IMR-90 (cell line): ENCODE measurements around the gene CHMP4B. TPM values are rescaled to one million over a fixed set of nuclear protein-coding genes. Genes with fewer than 3 reads are reported as not detected.

ENCODE experiments used
- ATAC-seq: fragments of 200-7000 bp; cut with Tn5 transposase; 2 replicates; pipeline ENCODE4 v1.9.1; 2020; ENCODE audit warnings: low read depth, mild to moderate bottlenecking, moderate library complexity
- BruUV-seq: library from RNA; stranded (reverse); fragments of 400-500 nt; replicated peaks from 2 replicates; lab custom pipeline; 2021; lab: Mats Ljungman, UMichigan
- CTCF ChIA-PET: fragments of 300-600 bp; formaldehyde crosslinking; extraction: SDS; loops from one replicate; lab custom pipeline; 2021; ENCODE audit warnings: antibody characterized with exemption; lab: Yijun Ruan, JAX
- POLR2A ChIA-PET: fragments of 300-600 bp; sonication (Branson Sonifier 250); formaldehyde crosslinking; loops from one replicate; lab custom pipeline; 2022; ENCODE audit warnings: antibody characterized with exemption; ENCODE audit not compliant: unreplicated experiment; lab: Charles Lee
- DNase-seq: peaks from one replicate; pipeline ENCODE4 v3.0.0; 2013
- H2AFZ ChIP-seq: replicated peaks from 2 replicates; pipeline ENCODE3; 2013; ENCODE audit warnings: low read length, mild to moderate bottlenecking; ENCODE audit not compliant: poor library complexity
- H2AK5ac ChIP-seq: 2 replicates; pipeline ENCODE4 v1.6.1; 2013; ENCODE audit warnings: low read depth, low read length, inconsistent platforms
- H2AK9ac ChIP-seq: replicated peaks from 2 replicates; pipeline ENCODE3; 2013; ENCODE audit warnings: mild to moderate bottlenecking, low read depth, low read length, moderate library complexity; ENCODE audit not compliant: poor library complexity
- H2BK120ac ChIP-seq: 2 replicates; pipeline ENCODE4 v1.6.1; 2013; ENCODE audit warnings: low read depth, low read length, inconsistent platforms
- H2BK15ac ChIP-seq: 3 replicates; pipeline ENCODE4 v1.6.1; 2013; ENCODE audit warnings: low read depth, low read length, inconsistent platforms
- H2BK20ac ChIP-seq: 2 replicates; pipeline ENCODE4 v1.6.1; 2013; ENCODE audit warnings: low read depth, mild to moderate bottlenecking, inconsistent platforms, low read length, moderate library complexity
- H2BK5ac ChIP-seq: 2 replicates; pipeline ENCODE4 v1.6.1; 2013; ENCODE audit warnings: mild to moderate bottlenecking, low read depth, low read length, inconsistent platforms; ENCODE audit not compliant: poor library complexity, severe bottlenecking
- H3K14ac ChIP-seq: replicated peaks from 2 replicates; pipeline ENCODE4 v1.6.1; 2013; ENCODE audit warnings: low read depth, low read length, inconsistent platforms
- H3K18ac ChIP-seq: 2 replicates; pipeline ENCODE4 v1.6.1; 2013; ENCODE audit warnings: low read depth, low read length, control low read depth
- H3K23ac ChIP-seq: 2 replicates; pipeline ENCODE4 v1.6.1; 2013; ENCODE audit warnings: low read depth, low read length, inconsistent platforms
- H3K27ac ChIP-seq: 2 replicates; pipeline ENCODE4 v1.5.1; 2013; ENCODE audit warnings: mild to moderate bottlenecking, control low read depth, low read length; ENCODE audit not compliant: insufficient read depth
- H3K27me3 ChIP-seq: 2 replicates; pipeline ENCODE4 v1.6.1; 2013; ENCODE audit warnings: low read length; ENCODE audit not compliant: control insufficient read depth, insufficient read depth
- H3K36me3 ChIP-seq: 2 replicates; pipeline ENCODE4 v1.6.1; 2013; ENCODE audit warnings: low read length, mixed read lengths; ENCODE audit not compliant: control insufficient read depth, insufficient read depth
- H3K4ac ChIP-seq: 2 replicates; pipeline ENCODE4 v1.6.1; 2013; ENCODE audit warnings: low read depth, low read length, inconsistent platforms
- H3K4me1 ChIP-seq: 2 replicates; pipeline ENCODE4 v1.6.1; 2013; ENCODE audit warnings: low read length, mixed read lengths; ENCODE audit not compliant: control insufficient read depth, insufficient read depth
- H3K4me2 ChIP-seq: 2 replicates; pipeline ENCODE4 v1.6.1; 2013; ENCODE audit warnings: low read depth, mild to moderate bottlenecking, control low read depth, low read length, moderate library complexity
- H3K4me3 ChIP-seq: 2 replicates; pipeline ENCODE4 v1.5.1; 2013; ENCODE audit warnings: low read depth, mild to moderate bottlenecking, control low read depth, low read length, moderate library complexity; ENCODE audit not compliant: insufficient read depth
- H3K56ac ChIP-seq: 2 replicates; pipeline ENCODE4 v1.6.1; 2013; ENCODE audit warnings: low read length, inconsistent platforms; ENCODE audit not compliant: insufficient read depth; ENCODE audit errors: extremely low read depth
- H3K79me1 ChIP-seq, 2 experiments: 2 replicates each; pipeline ENCODE4 v1.6.1; 2013; ENCODE audit warnings: low read length in 2 of 2, inconsistent platforms in 1 of 2, low read depth in 1 of 2
- H3K9ac ChIP-seq: 2 replicates; pipeline ENCODE4 v1.6.1; 2013; ENCODE audit warnings: low read depth, low read length, control low read depth
- H3K9me1 ChIP-seq: 2 replicates; pipeline ENCODE4 v1.6.1; 2013; ENCODE audit warnings: low read length, inconsistent platforms; ENCODE audit not compliant: insufficient read depth
- H3K9me3 ChIP-seq: 2 replicates; pipeline ENCODE4 v1.6.1; 2013; ENCODE audit warnings: low read length; ENCODE audit not compliant: control insufficient read depth, insufficient read depth
- H4K20me1 ChIP-seq: 2 replicates; pipeline ENCODE4 v1.6.1; 2013; ENCODE audit warnings: low read length, inconsistent platforms; ENCODE audit not compliant: insufficient read depth
- H4K5ac ChIP-seq: 2 replicates; pipeline ENCODE4 v1.6.1; 2013; ENCODE audit warnings: mild to moderate bottlenecking, low read depth, low read length, control low read depth
- H4K8ac ChIP-seq, 2 experiments: 2 replicates each; pipeline ENCODE4 v1.6.1; 2013; ENCODE audit warnings: low read depth in 2 of 2, low read length in 2 of 2, control low read depth in 1 of 2, inconsistent platforms in 1 of 2
- H4K91ac ChIP-seq: 2 replicates; pipeline ENCODE4 v1.6.1; 2013; ENCODE audit warnings: low read depth, low read length, inconsistent platforms; ENCODE audit not compliant: insufficient read depth
- BHLHE40 ChIP-seq: fragments of 150-350 bp; IDR thresholded peaks from 2 replicates; pipeline ENCODE4 v1.6.1; 2016; ENCODE audit warnings: mild to moderate bottlenecking, low read depth, low read length
- CEBPB ChIP-seq: IDR thresholded peaks from 2 replicates; pipeline ENCODE4 v1.6.1; 2012; ENCODE audit warnings: low read depth, low read length, improper control_type of control experiment
- ELK1 ChIP-seq: fragments of 150-350 bp; IDR thresholded peaks from 2 replicates; pipeline ENCODE4 v1.6.1; 2016; ENCODE audit warnings: low read depth, mild to moderate bottlenecking, low read length, moderate library complexity, borderline replicate concordance
- FOS ChIP-seq: fragments of 150-350 bp; IDR thresholded peaks from 2 replicates; pipeline ENCODE4 v1.6.1; 2016; ENCODE audit warnings: low read depth, low read length
- MAFK ChIP-seq: IDR thresholded peaks from 2 replicates; pipeline ENCODE4 v1.6.1; 2012; ENCODE audit warnings: low read depth, low read length, improper control_type of control experiment
- MXI1 ChIP-seq: IDR thresholded peaks from 2 replicates; pipeline ENCODE4 v1.6.1; 2012; ENCODE audit warnings: low read depth, mild to moderate bottlenecking, low read length, moderate library complexity, borderline replicate concordance
- POLR2A ChIP-seq: IDR thresholded peaks from 2 replicates; pipeline ENCODE4 v1.6.1; 2012; ENCODE audit warnings: mild to moderate bottlenecking, low read depth, low read length
- RCOR1 ChIP-seq: IDR thresholded peaks from 2 replicates; pipeline ENCODE4 v1.6.1; 2012; ENCODE audit warnings: mild to moderate bottlenecking, low read length, improper control_type of control experiment; ENCODE audit not compliant: insufficient replicate concordance
- RFX5 ChIP-seq: IDR thresholded peaks from 2 replicates; pipeline ENCODE4 v1.8.0; 2012; ENCODE audit warnings: low read depth, mild to moderate bottlenecking, low read length, moderate library complexity
- SMC3 ChIP-seq: fragments of 150-350 bp; IDR thresholded peaks from 2 replicates; pipeline ENCODE4 v1.6.1; 2016; ENCODE audit warnings: low read depth, mild to moderate bottlenecking, antibody characterized with exemption, low read length, moderate library complexity
- WGBS, 2 experiments: methylation state at CpG; one replicate each; pipeline versions ENCODE4 v1.1.5 to v1.1.7; 2013; ENCODE audit warnings: missing lambda C conversion rate in 2 of 2; ENCODE audit not compliant: insufficient read length in 1 of 2; ENCODE audit errors: extremely low coverage in 2 of 2; 5-methylcytosine and 5-hydroxymethylcytosine counted together
- dilution Hi-C: fragments of 300-500 bp; cut with HindIII; formaldehyde crosslinking; loops from one replicate; pipeline ENCODE4 v1.14.3; 2018; ENCODE audit warnings: low sequenced_read_pairs; ENCODE audit not compliant: unreplicated experiment
- in situ Hi-C: fragments of 300-500 bp; cut with MboI; formaldehyde crosslinking; loops from 3 replicates; pipeline ENCODE4 v1.14.3; 2019; ENCODE audit warnings: low sequenced_read_pairs, inconsistent platforms, mixed read lengths
- intact Hi-C: fragments of 100-400 bp; cut with micrococcal nuclease; formaldehyde crosslinking; loops from 2 replicates; pipeline ENCODE4 v1.10.0; 2022
- polyA plus RNA-seq, 3 experiments: library from polyadenylated mRNA; depleted of rRNA; stranded (reverse); fragments of >200 nt; gene quantifications; 2 replicates each; pipeline ENCODE4 v1.2.3, GENCODE V29; 2012; ENCODE audit warnings: low replicate concordance in 1 of 3
- total RNA-seq: library from RNA; depleted of rRNA; stranded (reverse); fragments of >200 nt; gene quantifications from 2 replicates; pipeline ENCODE4 v1.2.3, GENCODE V29; 2012
- TF ChIP-seq, protein P1 (sequence below): fragments of 150-350 bp; IDR thresholded peaks from 2 replicates; pipeline ENCODE4 v1.6.1; 2017; ENCODE audit warnings: mild to moderate bottlenecking, antibody characterized with exemption, low read length, low read depth

The CHMP4B gene
- total and polyA plus RNA-seq, 2 of the 4 experiments (the other 2 are of a cell fraction), result 30.3 to 94.8 TPM

DNA sequence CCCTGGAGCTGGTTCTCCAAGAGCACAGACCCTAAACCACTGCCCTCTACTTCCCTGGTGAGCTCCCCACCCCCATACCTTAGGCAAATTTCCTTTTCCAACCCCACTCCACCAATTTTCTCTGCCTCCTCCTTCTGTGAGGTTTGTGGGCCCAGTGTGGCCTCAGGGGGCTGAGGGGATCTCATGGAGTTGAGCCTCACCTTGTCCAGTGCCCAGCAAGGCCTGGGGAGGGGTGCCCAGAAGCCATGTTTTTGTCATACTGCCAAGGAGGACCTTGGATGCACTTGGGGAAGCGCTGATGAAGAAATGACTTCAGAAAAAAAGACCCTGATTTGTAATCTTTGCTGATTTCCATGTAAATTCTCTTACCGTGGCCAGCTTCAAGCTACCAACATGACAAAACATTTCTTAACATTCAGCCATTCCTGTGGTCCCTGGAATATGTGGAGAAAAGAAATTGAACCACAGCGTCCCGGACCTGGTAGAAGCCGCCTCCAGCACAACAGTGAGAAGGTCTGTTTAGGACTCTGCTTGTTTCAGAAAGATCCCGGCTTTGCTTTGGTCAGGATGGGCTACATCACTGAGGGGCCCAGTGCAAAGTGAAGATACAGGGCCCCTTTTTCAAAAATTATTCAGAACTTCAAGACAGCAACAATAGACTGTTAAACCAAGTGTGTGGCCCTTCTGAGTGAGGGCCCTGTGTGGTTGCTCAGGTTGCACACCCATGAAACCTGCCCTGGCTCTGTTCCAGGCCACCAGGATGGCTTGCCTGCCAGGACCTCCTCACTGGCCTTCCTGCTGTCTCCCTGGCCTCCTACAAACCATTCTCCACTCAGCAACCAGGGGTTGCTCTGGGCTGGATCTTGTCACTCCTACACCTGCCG lies 52.5 kb downstream of the CHMP4B start:
- no peak overlapping the region for H2BK5ac ChIP-seq
- WGBS, 2 experiments, result 100% methylated on average over 1 of the region's 7 CpGs; no CpG with 5 or more reads in 1 of the 2 experiments
- H3K4me1 ChIP-seq, result peaks cover 7% of the 10 kb centered on the region; the same call in 1 of the 2 replicates
- peak overlapping the region; percentile 90 for H2AFZ ChIP-seq
- H3K14ac ChIP-seq, result no peak overlapping the region
- H4K8ac ChIP-seq, result peak overlapping the region in 1 of 2 experiments; percentile 61; a peak in 1 of 4 replicates
- ATAC-seq (no peak), DNase-seq (no peak)
- no peaks in the 10 kb centered on the region; the same call in none of the 2 replicates for H4K20me1 ChIP-seq
- H3K27me3 ChIP-seq, result no peaks in the 10 kb centered on the region
- peak overlapping the region; percentile 20; the same call in 1 of the 2 replicates for H2AK5ac ChIP-seq
- H3K4ac ChIP-seq, result peak overlapping the region; percentile 9; the same call in 1 of the 2 replicates
- peak overlapping the region; percentile 85 for H2AK9ac ChIP-seq
- TF ChIP-seq MXI1 (no peak), CEBPB (no peak), ELK1 (no peak), POLR2A (no peak), SMC3 (no peak), MAFK (no peak), RFX5 (no peak), BHLHE40 (no peak), RCOR1 (no peak), FOS (no peak)
- TF ChIP-seq, protein P1, sequence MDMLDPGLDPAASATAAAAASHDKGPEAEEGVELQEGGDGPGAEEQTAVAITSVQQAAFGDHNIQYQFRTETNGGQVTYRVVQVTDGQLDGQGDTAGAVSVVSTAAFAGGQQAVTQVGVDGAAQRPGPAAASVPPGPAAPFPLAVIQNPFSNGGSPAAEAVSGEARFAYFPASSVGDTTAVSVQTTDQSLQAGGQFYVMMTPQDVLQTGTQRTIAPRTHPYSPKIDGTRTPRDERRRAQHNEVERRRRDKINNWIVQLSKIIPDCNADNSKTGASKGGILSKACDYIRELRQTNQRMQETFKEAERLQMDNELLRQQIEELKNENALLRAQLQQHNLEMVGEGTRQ, result no peak
- H3K36me3 ChIP-seq, result no peaks in the 10 kb centered on the region
- H4K91ac ChIP-seq, result peak overlapping the region; percentile 38
- H3K4me3 ChIP-seq, result no peak overlapping the region
- intact Hi-C loops (loop anchor here (1.0 to 2.0 kb wide), 4 partner anchors 129 to 266 kb away; partner anchors contain the start of gene RALY), in situ Hi-C loops (loop anchor here (10.0 kb wide), 1 partner anchor 271 kb away; no protein-coding TSS in a partner anchor), dilution Hi-C loops (no loop called here)
- no peaks in the 10 kb centered on the region for H3K9me1 ChIP-seq
- ChIA-PET CTCF (interaction anchor here (0.5 to 1.2 kb wide), 11 partner anchors 14 to 261 kb away, joined by 3 to 6 read pairs (median 3); partner anchors contain the start of gene RALY), POLR2A (no interaction called here)
- peak overlapping the region; percentile 40; the same call in 1 of the 2 replicates for H2BK120ac ChIP-seq
- no peak overlapping the region for H3K4me2 ChIP-seq
- no TSS peak for BruUV-seq
- H3K27ac ChIP-seq, result no peak overlapping the region
- no peak overlapping the region; the same call in 1 of the 2 replicates for H4K5ac ChIP-seq
- no peak overlapping the region for H3K23ac ChIP-seq
- no peak overlapping the region for H3K9ac ChIP-seq
- H3K9me3 ChIP-seq, result no peaks in the 10 kb centered on the region
- 0 out of 3 replicates have a peak overlapping the region, but pooled peaks have one; percentile 6 for H2BK15ac ChIP-seq
- H3K18ac ChIP-seq, result 0 out of 2 replicates have a peak overlapping the region, but pooled peaks have one; percentile 11
- no peaks in the 10 kb centered on the region for H3K79me1 ChIP-seq
- peak overlapping the region; percentile 55; the same call in 1 of the 2 replicates for H2BK20ac ChIP-seq
- H3K56ac ChIP-seq, result no peak overlapping the region
